ENCODE measurements around the gene BUB1.
A peak's percentile ranks its signal among the peaks of the same experiment; 100 is the strongest.
"Not testable (repeated sequence)": the region's sequence is repeated elsewhere in the genome, so short reads cannot be mapped to it uniquely, and the experiment has no call there.

Gene BUB1

GRCh38 chr2:110653861-110654260 lies 24.0 kb downstream of the BUB1 start:
- DNase-seq = no peak

- no peak for DNase-seq
These were observed 27.5 kb downstream of the BUB1 start for GRCh38 chr2:110650346-110650745.

- no peak for DNase-seq
These were observed 30.1 kb downstream of the BUB1 start for GRCh38 chr2:110647777-110648176.

- no peak for DNase-seq
These were observed 32.2 kb downstream of the BUB1 start for GRCh38 chr2:110645616-110646015.

- no peak for DNase-seq
These were observed 33.5 kb downstream of the BUB1 start for GRCh38 chr2:110644357-110644756.

- DNase-seq = no peak
These were observed 35.5 kb downstream of the BUB1 start for GRCh38 chr2:110642360-110642759.

- DNase-seq = no peak
These were observed 37.9 kb downstream of the BUB1 start for GRCh38 chr2:110639972-110640371.

- no peak for DNase-seq
These were observed 38.7 kb downstream of the BUB1 start for GRCh38 chr2:110638952-110639695.

- DNase-seq = no peak
These were observed 39.9 kb downstream of the BUB1 start for GRCh38 chr2:110638004-110638403.

- DNase-seq = no peak
These were observed 40.8 kb downstream of the BUB1 start for GRCh38 chr2:110637093-110637492.

- DNase-seq = not testable (repeated sequence)
These were observed 41.8 kb downstream of the BUB1 start for GRCh38 chr2:110635949-110636628.

GRCh38 chr2:110627348-110627747 lies 50.5 kb downstream of the BUB1 start:
- DNase-seq = not testable (repeated sequence)

- not testable (repeated sequence) for DNase-seq
These were observed 58.4 kb downstream of the BUB1 start for GRCh38 chr2:110619326-110619939.

- DNase-seq = not testable (repeated sequence)
These were observed 63.9 kb downstream of the BUB1 start for GRCh38 chr2:110613927-110614326.

- peak; percentile 7 for DNase-seq
These were observed 67.1 kb downstream of the BUB1 start for GRCh38 chr2:110610613-110611250.

GRCh38 chr2:110609843-110610612 lies 67.8 kb downstream of the BUB1 start:
- DNase-seq = not testable (repeated sequence)

- not testable (repeated sequence) for DNase-seq
These were observed 68.9 kb downstream of the BUB1 start for GRCh38 chr2:110608788-110609502.

GRCh38 chr2:110605057-110605456 lies 72.8 kb downstream of the BUB1 start:
- not testable (repeated sequence) for DNase-seq

GRCh38 chr2:110603917-110604591 lies 73.8 kb downstream of the BUB1 start:
- DNase-seq = not testable (repeated sequence)

- not testable (repeated sequence) for DNase-seq
These were observed 75.7 kb downstream of the BUB1 start for GRCh38 chr2:110602139-110602538.

- DNase-seq = not testable (repeated sequence)
These were observed 85.9 kb downstream of the BUB1 start for GRCh38 chr2:110591973-110592372.
